ENCODE measurements around the gene UGT1A1. TPM values are rescaled to one million over a fixed set of nuclear protein-coding genes. Genes with fewer than 3 reads are reported as not detected.

The UGT1A1 gene
- total RNA-seq, 1 donor from 2014 or later: under 0.01 TPM

DNA sequence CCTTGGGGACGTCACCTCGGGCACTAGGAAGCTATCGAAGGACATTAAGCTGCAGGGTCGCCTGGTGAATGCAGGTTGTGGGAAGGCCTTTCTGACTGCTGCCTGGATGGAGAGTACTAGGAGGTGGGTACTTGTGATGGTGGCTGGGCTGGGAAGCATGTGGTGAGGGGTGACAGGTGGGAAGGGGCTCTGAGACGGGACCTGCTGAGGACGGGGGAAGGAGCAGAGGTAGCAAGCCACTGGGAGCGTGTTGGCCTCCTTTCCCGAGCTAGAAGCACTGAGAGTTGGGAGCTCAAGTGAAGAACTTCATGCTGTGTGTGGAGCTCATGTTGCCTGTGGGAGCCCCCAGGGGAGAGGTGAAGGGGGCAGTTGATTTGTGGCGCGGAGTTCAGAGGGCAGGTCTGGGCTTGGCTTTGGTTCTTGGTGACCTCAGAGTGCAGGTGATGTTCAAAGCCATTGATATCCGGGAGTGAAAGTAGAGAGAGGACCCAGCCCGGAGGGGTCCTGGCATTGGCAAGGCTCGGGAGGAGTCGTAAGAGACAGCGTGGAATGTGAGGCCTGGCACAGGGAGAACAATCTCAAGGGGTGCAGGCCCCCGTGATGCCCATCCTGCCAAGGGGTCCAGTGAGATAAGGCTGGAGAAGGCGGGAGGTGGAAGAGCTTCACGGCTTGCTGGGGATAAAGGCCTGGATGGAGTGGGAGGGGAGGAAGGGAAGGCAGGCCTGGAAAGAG is 31.2 kb downstream of the UGT1A1 start:
- Histone ChIP-seq H3K27me3 (ENCODE audit: control insufficient read depth, insufficient read depth, low read length) (no peaks in the 10 kb centered on the region), H3K36me3 (ENCODE audit: control insufficient read depth, insufficient read depth, low read length) (no peaks in the 10 kb centered on the region), H3K4me3 (ENCODE audit: low read depth, low read length) (no peak overlapping the region)
- no peak for FAIRE-seq
- DNase-seq (ENCODE audit: low read depth): no peak
- TF ChIP-seq CTCF (IDR thresholded peaks at IDR 0.05; ENCODE audit: insufficient read depth, low read length, severe bottlenecking): no peak

- no peak overlapping the region for H3K4me3 ChIP-seq (ENCODE audit: low read depth, low read length)
- H3K27me3 ChIP-seq (ENCODE audit: control insufficient read depth, insufficient read depth, low read length): no peaks in the 10 kb centered on the region
- H3K36me3 ChIP-seq (ENCODE audit: control insufficient read depth, insufficient read depth, low read length): no peaks in the 10 kb centered on the region
- FAIRE-seq (no peak), DNase-seq (ENCODE audit: low read depth) (no peak)
- no peak for TF ChIP-seq CTCF (IDR thresholded peaks at IDR 0.05; ENCODE audit: insufficient read depth, low read length, severe bottlenecking)
Measured at GRCh38 chr2:233791883-233792329, 31.8 kb downstream of the UGT1A1 start.

DNA sequence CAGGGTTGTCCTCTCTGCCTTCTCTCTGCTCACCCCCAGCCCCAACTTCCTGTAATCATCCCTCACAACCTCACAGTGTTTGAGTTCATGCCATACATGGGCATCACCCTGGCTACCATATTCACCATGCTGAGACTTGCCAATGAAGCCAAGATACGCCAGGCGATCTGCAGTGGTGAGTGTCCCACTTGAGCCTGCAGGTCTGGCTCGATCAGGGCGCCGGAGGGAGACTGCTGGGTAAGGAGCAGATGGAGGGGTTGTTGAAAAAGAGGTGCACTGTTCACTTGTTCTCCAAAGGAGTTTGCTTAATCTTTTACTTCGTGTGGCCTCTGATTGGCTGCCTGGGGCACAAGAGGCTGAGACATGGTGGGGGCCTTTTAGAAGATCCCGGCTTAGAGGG is 32.6 kb downstream of the UGT1A1 start:
- no peak overlapping the region for H3K4me3 ChIP-seq (ENCODE audit: low read depth, low read length)
- FAIRE-seq (no peak), DNase-seq (ENCODE audit: low read depth) (no peak)
- TF ChIP-seq CTCF (IDR thresholded peaks at IDR 0.05; ENCODE audit: insufficient read depth, low read length, severe bottlenecking): no peak
- no peaks in the 10 kb centered on the region for H3K36me3 ChIP-seq (ENCODE audit: control insufficient read depth, insufficient read depth, low read length)
- H3K27me3 ChIP-seq (ENCODE audit: control insufficient read depth, insufficient read depth, low read length): no peaks in the 10 kb centered on the region

GRCh38 chr2:233793465-233794127 is 33.5 kb downstream of the UGT1A1 start:
- Histone ChIP-seq H3K27me3 (ENCODE audit: control insufficient read depth, insufficient read depth, low read length) (no peaks in the 10 kb centered on the region), H3K4me3 (ENCODE audit: low read depth, low read length) (no peak overlapping the region), H3K36me3 (ENCODE audit: control insufficient read depth, insufficient read depth, low read length) (no peaks in the 10 kb centered on the region)
- FAIRE-seq (no peak), DNase-seq (ENCODE audit: low read depth) (no peak)
- no peak for TF ChIP-seq CTCF (IDR thresholded peaks at IDR 0.05; ENCODE audit: insufficient read depth, low read length, severe bottlenecking)

DNA sequence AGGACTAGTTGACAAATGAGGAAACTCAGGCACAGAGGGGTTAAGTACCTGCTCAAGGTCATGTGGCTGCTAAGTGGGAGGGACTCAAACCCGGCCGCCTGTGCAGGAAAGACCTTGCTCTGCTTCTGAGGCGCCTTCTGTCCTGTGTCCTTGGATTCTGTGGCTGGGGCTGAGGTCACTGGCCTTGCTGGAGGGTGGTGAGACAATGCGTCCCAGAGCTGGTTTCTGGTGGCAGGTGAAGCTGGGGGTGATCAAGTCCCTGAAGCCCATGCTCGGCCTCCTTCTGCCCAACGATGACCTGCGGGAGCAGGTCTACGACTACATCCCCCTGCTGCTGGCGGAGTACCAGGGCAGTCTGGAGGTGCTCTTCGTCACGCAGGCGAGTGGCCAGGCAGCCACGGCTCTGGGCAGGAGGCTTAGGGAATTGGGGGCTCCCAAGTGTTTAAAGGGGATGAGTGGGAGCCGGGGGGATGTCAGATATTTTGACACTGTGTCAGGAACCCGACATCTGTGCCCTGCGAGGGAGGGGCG is 34.1 kb downstream of the UGT1A1 start:
- no peak for DNase-seq (ENCODE audit: low read depth)
- no peaks in the 10 kb centered on the region for H3K36me3 ChIP-seq (ENCODE audit: control insufficient read depth, insufficient read depth, low read length)
- H3K27me3 ChIP-seq (ENCODE audit: control insufficient read depth, insufficient read depth, low read length): no peaks in the 10 kb centered on the region
- no peak for TF ChIP-seq CTCF (IDR thresholded peaks at IDR 0.05; ENCODE audit: insufficient read depth, low read length, severe bottlenecking)
- no peak for FAIRE-seq
- no peak overlapping the region for H3K4me3 ChIP-seq (ENCODE audit: low read depth, low read length)

Data from bronchial epithelial cell (primary cell).